A549 (cell line): ENCODE results near the gene ARVCF. TPM values are rescaled to one million over a fixed set of nuclear protein-coding genes. Genes with fewer than 3 reads are reported as not detected.

Experiments
- ATAC-seq, 2 experiments: fragments of 200-7000 bp in 1 of 2; fragments of >200 bp in 1 of 2; cut with Nextera tagmentation in 1 of 2; cut with Tn5 transposase in 1 of 2; 3 replicates each; pipeline versions ENCODE4 v1.8.0 to v1.9.1; 2018 to 2020; ENCODE audit warnings: mild to moderate bottlenecking in 1 of 2, moderate library complexity in 1 of 2
- CTCF ChIA-PET: fragments of 300-600 bp; sonication (Branson Sonifier 250); formaldehyde crosslinking; extraction: SDS; loops from one replicate; lab custom pipeline; 2021; ENCODE audit warnings: antibody characterized with exemption, inconsistent platforms; lab: Yijun Ruan, JAX
- POLR2A ChIA-PET: fragments of 350-600 bp; formaldehyde crosslinking; extraction: SDS; loops from one replicate; lab custom pipeline; 2021; ENCODE audit warnings: antibody characterized with exemption, inconsistent platforms; lab: Yijun Ruan, JAX
- DNase-seq, 2 experiments: peaks; one replicate each; pipeline versions ENCODE4 v3.0.0 to v3.0.0-alpha.2; 2011 to 2016; ENCODE audit warnings: low read depth in 1 of 2, low spot score in 1 of 2
- FAIRE-seq: peaks from 2 replicates; lab custom pipeline; 2011; peaks lifted over from hg19 to GRCh38; lab: Jason Lieb, UNC
- H3K27ac ChIP-seq, 2 experiments: fragments of >200 bp; sonication (Bioruptor Twin); formaldehyde crosslinking; 3 replicates each; pipeline ENCODE4 v1.5.1; 2016 to 2017
- H3K4me1 ChIP-seq: fragments of >200 bp; sonication (Bioruptor Twin); formaldehyde crosslinking; 3 replicates; pipeline ENCODE4 v1.6.1; 2016
- H3K4me2 ChIP-seq: fragments of >200 bp; sonication (Bioruptor Twin); formaldehyde crosslinking; 3 replicates; pipeline ENCODE4 v1.6.1; 2016
- H3K4me3 ChIP-seq: fragments of >200 bp; sonication (Bioruptor Twin); formaldehyde crosslinking; 3 replicates; pipeline ENCODE4 v1.5.1; 2016
- H3K9me3 ChIP-seq: fragments of >200 bp; sonication (Bioruptor Twin); formaldehyde crosslinking; 3 replicates; pipeline ENCODE4 v1.6.1; 2016
- BHLHE40 ChIP-seq: IDR thresholded peaks from 2 replicates; pipeline ENCODE4 v1.6.1; 2012; ENCODE audit warnings: low read depth, low read length, inconsistent platforms
- CHD4 ChIP-seq: fragments of 200-600 bp; sonication (generic); IDR thresholded peaks from 2 replicates; pipeline ENCODE4 v1.6.1; 2016; ENCODE audit warnings: antibody characterized with exemption, mild to moderate bottlenecking, borderline replicate concordance
- EHF ChIP-seq: fragments of 250-450 bp; sonication (Bioruptor Pico); IDR thresholded peaks from 2 replicates; pipeline ENCODE4 v1.5.0; 2020; ENCODE audit warnings: mild to moderate bottlenecking
- EHMT2 ChIP-seq: fragments of 200-600 bp; sonication (generic); IDR thresholded peaks from 2 replicates; pipeline ENCODE4 v1.6.1; 2016; ENCODE audit warnings: antibody characterized with exemption, low read depth, mild to moderate bottlenecking, moderate library complexity
- FOXS1 ChIP-seq: fragments of 250-450 bp; sonication (Bioruptor Pico); IDR thresholded peaks from 2 replicates; pipeline ENCODE4 v1.5.0; 2020; ENCODE audit warnings: mild to moderate bottlenecking, moderate library complexity
- GATA3 ChIP-seq: IDR thresholded peaks from 2 replicates; pipeline ENCODE4 v1.6.1; 2012; ENCODE audit warnings: borderline replicate concordance
- HOXA7 ChIP-seq: fragments of 250-450 bp; sonication (Bioruptor Pico); IDR thresholded peaks from 2 replicates; pipeline ENCODE4 v1.5.0; 2020; ENCODE audit warnings: mild to moderate bottlenecking, moderate library complexity
- JUNB ChIP-seq: fragments of >200 bp; sonication (Bioruptor Twin); formaldehyde crosslinking; IDR thresholded peaks from 2 replicates; pipeline ENCODE4 v1.6.1; 2016
- KDM1A ChIP-seq: fragments of 200-600 bp; sonication (generic); IDR thresholded peaks from 2 replicates; pipeline ENCODE4 v1.6.1; 2016; ENCODE audit warnings: low read depth, mild to moderate bottlenecking
- KDM5A ChIP-seq: fragments of 200-600 bp; sonication (generic); IDR thresholded peaks from 2 replicates; pipeline ENCODE4 v1.6.1; 2016; ENCODE audit warnings: antibody characterized with exemption, mild to moderate bottlenecking
- MAFK ChIP-seq: fragments of 450-650 bp; IDR thresholded peaks from 2 replicates; pipeline ENCODE4 v1.6.1; 2014; ENCODE audit not compliant: partially characterized antibody
- NFE2L2 ChIP-seq: fragments of 150-350 bp; conservative IDR thresholded peaks from 2 replicates; pipeline ENCODE4 v1.6.1; 2014; ENCODE audit warnings: low read length
- PHF8 ChIP-seq: fragments of 200-600 bp; sonication (generic); IDR thresholded peaks from 2 replicates; pipeline ENCODE4 v1.6.1; 2016; ENCODE audit warnings: low read depth, mild to moderate bottlenecking, antibody characterized with exemption, moderate library complexity, borderline replicate concordance
- POLR2AphosphoS2 ChIP-seq: conservative IDR thresholded peaks from 2 replicates; pipeline ENCODE4 v1.6.1; 2012; ENCODE audit warnings: low read length, improper control_type of control experiment, inconsistent platforms
- RARB ChIP-seq: fragments of 250-450 bp; sonication (Bioruptor Pico); IDR thresholded peaks from 2 replicates; pipeline ENCODE4 v1.8.0; 2021; ENCODE audit warnings: mild to moderate bottlenecking, moderate library complexity
- RCOR1 ChIP-seq: fragments of 150-350 bp; IDR thresholded peaks from 2 replicates; pipeline ENCODE4 v1.6.1; 2014; ENCODE audit warnings: antibody characterized with exemption, low read length, low read depth
- RNF2 ChIP-seq: fragments of 200-600 bp; sonication (generic); IDR thresholded peaks from 2 replicates; pipeline ENCODE4 v1.6.1; 2016; ENCODE audit warnings: low read depth, mild to moderate bottlenecking, antibody characterized with exemption, moderate library complexity, borderline replicate concordance
- SMC3 ChIP-seq: fragments of >200 bp; sonication (Bioruptor Twin); formaldehyde crosslinking; IDR thresholded peaks from 3 replicates; pipeline ENCODE4 v1.6.1; 2018; ENCODE audit warnings: inconsistent platforms
- SREBF2 ChIP-seq: fragments of 450-650 bp; IDR thresholded peaks from 2 replicates; pipeline ENCODE4 v1.6.1; 2014; ENCODE audit warnings: mild to moderate bottlenecking, moderate library complexity
- ZNF302 ChIP-seq: fragments of 250-450 bp; sonication (Bioruptor Pico); IDR thresholded peaks from 2 replicates; pipeline ENCODE4 v1.9.0; 2021; ENCODE audit warnings: inconsistent platforms, mild to moderate bottlenecking, moderate library complexity
- ZSCAN20 ChIP-seq: fragments of 250-450 bp; sonication (Bioruptor Pico); IDR thresholded peaks from 2 replicates; pipeline ENCODE4 v1.8.0; 2022; ENCODE audit warnings: mild to moderate bottlenecking, moderate library complexity
- WGBS: methylation state at CpG from one replicate; pipeline ENCODE4 v1.1.6; 2017; ENCODE audit errors: missing lambda C conversion rate; 5-methylcytosine and 5-hydroxymethylcytosine counted together
- polyA plus RNA-seq, 4 experiments: library from polyadenylated mRNA; depleted of rRNA in 3 of 4; stranded (reverse); fragments of >200 nt; fragmentation: RNase III in 1 of 4; extraction: RNeasy Plus Mini Kit Qiagen cat#74134 plus additional on column Dnase treatment in 1 of 4; gene quantifications; 2 replicates in 3 of 4; 3 replicates in 1 of 4; pipeline ENCODE4 v1.2.3, GENCODE V29; 2011 to 2017
- TF ChIP-seq, protein P1 (sequence below): fragments of >200 bp; sonication (Bioruptor Twin); formaldehyde crosslinking; IDR thresholded peaks from 2 replicates; pipeline ENCODE4 v1.6.1; 2016
- TF ChIP-seq, protein P2 (sequence below): IDR thresholded peaks from 2 replicates; pipeline ENCODE4 v1.6.1; 2012
- TF ChIP-seq, protein P3 (sequence below): fragments of 150-350 bp; IDR thresholded peaks from 2 replicates; pipeline ENCODE4 v1.6.1; 2014; ENCODE audit warnings: low read depth, mild to moderate bottlenecking, low read length
- TF ChIP-seq, protein P4 (sequence below): fragments of >200 bp; sonication (Bioruptor Twin); formaldehyde crosslinking; IDR thresholded peaks from 3 replicates; pipeline ENCODE4 v1.6.1; 2016

ARVCF gene
- polyA plus RNA-seq, 2 of the 4 experiments (the other 2 are of a cell fraction): 0.81 to 2.1 TPM

DNA sequence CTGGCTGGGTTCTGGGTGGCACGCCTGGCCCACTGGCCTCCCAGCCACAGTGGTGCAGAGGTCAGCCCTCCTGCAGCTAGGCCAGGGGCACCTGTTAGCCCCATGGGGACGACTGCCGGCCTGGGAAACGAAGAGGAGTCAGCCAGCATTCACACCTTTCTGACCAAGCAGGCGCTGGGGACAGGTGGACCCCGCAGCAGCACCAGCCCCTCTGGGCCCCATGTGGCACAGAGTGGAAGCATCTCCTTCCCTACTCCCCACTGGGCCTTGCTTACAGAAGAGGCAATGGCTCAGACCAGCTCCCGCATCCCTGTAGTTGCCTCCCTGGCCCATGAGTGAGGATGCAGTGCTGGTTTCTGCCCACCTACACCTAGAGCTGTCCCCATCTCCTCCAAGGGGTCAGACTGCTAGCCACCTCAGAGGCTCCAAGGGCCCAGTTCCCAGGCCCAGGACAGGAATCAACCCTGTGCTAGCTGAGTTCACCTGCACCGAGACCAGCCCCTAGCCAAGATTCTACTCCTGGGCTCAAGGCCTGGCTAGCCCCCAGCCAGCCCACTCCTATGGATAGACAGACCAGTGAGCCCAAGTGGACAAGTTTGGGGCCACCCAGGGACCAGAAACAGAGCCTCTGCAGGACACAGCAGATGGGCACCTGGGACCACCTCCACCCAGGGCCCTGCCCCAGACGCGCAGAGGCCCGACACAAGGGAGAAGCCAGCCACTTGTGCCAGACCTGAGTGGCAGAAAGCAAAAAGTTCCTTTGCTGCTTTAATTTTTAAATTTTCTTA is 47.3 kb downstream of the ARVCF start:
- CTCF ChIA-PET: interaction anchor here (0.6 to 7.7 kb wide), 18 partner anchors 9 to 239 kb away, joined by 3 to 89 read pairs (median 4); no protein-coding TSS in a partner anchor
- Histone ChIP-seq H3K4me3 (no peak overlapping the region), H3K9me3 (no peaks in the 10 kb centered on the region), H3K4me1 (no peaks in the 10 kb centered on the region), H3K4me2 (no peak overlapping the region), H3K27ac (no peak overlapping the region)
- POLR2A ChIA-PET: interaction anchor here (0.6 kb wide), 1 partner anchor 44 kb away, joined by 3 read pairs; no protein-coding TSS in a partner anchor
- no peak for FAIRE-seq
- ATAC-seq: no peak
- TF ChIP-seq HOXA7 (no peak), BHLHE40 (no peak), KDM5A (no peak), MAFK (no peak), RARB (CRISPR knock-in tag) (no peak), RNF2 (no peak), PHF8 (no peak), EHF (no peak), GATA3 (no peak), POLR2AphosphoS2 (no peak), NFE2L2 (no peak), CHD4 (no peak), ZNF302 (CRISPR knock-in tag) (no peak), RCOR1 (no peak), KDM1A (no peak)
- TF ChIP-seq, protein P1, sequence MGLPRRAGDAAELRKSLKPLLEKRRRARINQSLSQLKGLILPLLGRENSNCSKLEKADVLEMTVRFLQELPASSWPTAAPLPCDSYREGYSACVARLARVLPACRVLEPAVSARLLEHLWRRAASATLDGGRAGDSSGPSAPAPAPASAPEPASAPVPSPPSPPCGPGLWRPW: no peak
- TF ChIP-seq, protein P2, sequence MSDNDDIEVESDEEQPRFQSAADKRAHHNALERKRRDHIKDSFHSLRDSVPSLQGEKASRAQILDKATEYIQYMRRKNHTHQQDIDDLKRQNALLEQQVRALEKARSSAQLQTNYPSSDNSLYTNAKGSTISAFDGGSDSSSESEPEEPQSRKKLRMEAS: no peak
- TF ChIP-seq, protein P3, sequence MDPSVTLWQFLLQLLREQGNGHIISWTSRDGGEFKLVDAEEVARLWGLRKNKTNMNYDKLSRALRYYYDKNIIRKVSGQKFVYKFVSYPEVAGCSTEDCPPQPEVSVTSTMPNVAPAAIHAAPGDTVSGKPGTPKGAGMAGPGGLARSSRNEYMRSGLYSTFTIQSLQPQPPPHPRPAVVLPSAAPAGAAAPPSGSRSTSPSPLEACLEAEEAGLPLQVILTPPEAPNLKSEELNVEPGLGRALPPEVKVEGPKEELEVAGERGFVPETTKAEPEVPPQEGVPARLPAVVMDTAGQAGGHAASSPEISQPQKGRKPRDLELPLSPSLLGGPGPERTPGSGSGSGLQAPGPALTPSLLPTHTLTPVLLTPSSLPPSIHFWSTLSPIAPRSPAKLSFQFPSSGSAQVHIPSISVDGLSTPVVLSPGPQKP: no peak
- no peak for DNase-seq
- 98% methylated on average over 4 of the region's 11 CpGs for WGBS

DNA sequence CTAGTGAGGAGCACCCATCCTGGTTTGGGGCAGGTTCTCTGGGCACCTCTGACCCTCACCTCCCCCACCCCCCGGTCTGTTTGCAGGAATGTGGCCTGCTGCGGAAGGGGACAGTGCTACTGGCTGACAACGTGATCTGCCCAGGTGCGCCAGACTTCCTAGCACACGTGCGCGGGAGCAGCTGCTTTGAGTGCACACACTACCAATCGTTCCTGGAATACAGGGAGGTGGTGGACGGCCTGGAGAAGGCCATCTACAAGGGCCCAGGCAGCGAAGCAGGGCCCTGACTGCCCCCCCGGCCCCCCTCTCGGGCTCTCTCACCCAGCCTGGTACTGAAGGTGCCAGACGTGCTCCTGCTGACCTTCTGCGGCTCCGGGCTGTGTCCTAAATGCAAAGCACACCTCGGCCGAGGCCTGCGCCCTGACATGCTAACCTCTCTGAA is 48.2 kb downstream of the ARVCF start:
- TF ChIP-seq SMC3 (no peak), EHMT2 (no peak), ZSCAN20 (CRISPR knock-in tag) (no peak), KDM1A (no peak), POLR2AphosphoS2 (no peak), FOXS1 (no peak), BHLHE40 (no peak), JUNB (no peak), SREBF2 (no peak)
- TF ChIP-seq, protein P1: no peak
- TF ChIP-seq, protein P4, sequence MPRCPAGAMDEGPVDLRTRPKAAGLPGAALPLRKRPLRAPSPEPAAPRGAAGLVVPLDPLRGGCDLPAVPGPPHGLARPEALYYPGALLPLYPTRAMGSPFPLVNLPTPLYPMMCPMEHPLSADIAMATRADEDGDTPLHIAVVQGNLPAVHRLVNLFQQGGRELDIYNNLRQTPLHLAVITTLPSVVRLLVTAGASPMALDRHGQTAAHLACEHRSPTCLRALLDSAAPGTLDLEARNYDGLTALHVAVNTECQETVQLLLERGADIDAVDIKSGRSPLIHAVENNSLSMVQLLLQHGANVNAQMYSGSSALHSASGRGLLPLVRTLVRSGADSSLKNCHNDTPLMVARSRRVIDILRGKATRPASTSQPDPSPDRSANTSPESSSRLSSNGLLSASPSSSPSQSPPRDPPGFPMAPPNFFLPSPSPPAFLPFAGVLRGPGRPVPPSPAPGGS: no peak
- TF ChIP-seq, protein P2: no peak
- H3K27ac ChIP-seq: no peak overlapping the region
- WGBS: 96% methylated on average over 6 of the region's 18 CpGs
- no peak overlapping the region for H3K4me3 ChIP-seq
- DNase-seq (no peak), ATAC-seq (no peak), FAIRE-seq (no peak)
- POLR2A ChIA-PET: no interaction called here
- CTCF ChIA-PET: interaction anchor here (0.8 to 7.7 kb wide), 4 partner anchors 15 to 142 kb away, joined by 3 to 89 read pairs (median 19); no protein-coding TSS in a partner anchor
- H3K9me3 ChIP-seq: no peaks in the 10 kb centered on the region
- H3K4me2 ChIP-seq: no peak overlapping the region
- no peaks in the 10 kb centered on the region for H3K4me1 ChIP-seq
